Body of pancreas (tissue), 4 donors: ENCODE data around the gene ARHGEF3.

Source experiments
- POLR2A ChIP-seq, 3 donors: fragments of 450-650 bp; IDR thresholded peaks; one replicate each; pipeline ENCODE4 v1.6.1; 2016; ENCODE audit warnings: antibody characterized with exemption in 3 of 3, mild to moderate bottlenecking in 2 of 3
- TF ChIP-seq, protein P1 (sequence below), 7 experiments: fragments of 450-650 bp in 4 of 7; fragments of 200-600 bp in 3 of 7; sonication (generic) in 3 of 7; IDR thresholded peaks; one replicate each; pipeline ENCODE4 v1.5.1; 2016 to 2019; ENCODE audit warnings: antibody characterized with exemption in 7 of 7

DNA sequence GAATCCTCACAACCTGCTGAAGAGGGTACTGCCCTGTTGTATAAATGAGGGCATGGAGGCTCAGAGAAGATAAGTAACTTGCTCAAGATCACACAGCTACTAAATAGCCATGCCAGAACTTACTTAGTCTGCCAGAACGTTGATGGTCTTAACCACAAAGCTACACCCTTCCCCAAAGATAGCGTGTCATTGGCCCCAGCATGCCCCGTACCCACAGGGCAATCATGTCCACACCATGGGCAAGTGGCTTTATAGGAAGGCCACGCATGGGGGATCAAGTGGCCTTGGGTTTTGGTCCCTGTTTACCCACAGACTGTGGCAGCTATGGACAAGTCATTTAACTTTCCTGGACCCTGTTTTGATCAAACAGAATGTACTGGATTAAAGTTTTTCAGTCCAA lies 15.9 kb upstream of the ARHGEF3 start:
- TF ChIP-seq POLR2A (IDR thresholded peaks at IDR 0.05) = no peak
- TF ChIP-seq, protein P1, sequence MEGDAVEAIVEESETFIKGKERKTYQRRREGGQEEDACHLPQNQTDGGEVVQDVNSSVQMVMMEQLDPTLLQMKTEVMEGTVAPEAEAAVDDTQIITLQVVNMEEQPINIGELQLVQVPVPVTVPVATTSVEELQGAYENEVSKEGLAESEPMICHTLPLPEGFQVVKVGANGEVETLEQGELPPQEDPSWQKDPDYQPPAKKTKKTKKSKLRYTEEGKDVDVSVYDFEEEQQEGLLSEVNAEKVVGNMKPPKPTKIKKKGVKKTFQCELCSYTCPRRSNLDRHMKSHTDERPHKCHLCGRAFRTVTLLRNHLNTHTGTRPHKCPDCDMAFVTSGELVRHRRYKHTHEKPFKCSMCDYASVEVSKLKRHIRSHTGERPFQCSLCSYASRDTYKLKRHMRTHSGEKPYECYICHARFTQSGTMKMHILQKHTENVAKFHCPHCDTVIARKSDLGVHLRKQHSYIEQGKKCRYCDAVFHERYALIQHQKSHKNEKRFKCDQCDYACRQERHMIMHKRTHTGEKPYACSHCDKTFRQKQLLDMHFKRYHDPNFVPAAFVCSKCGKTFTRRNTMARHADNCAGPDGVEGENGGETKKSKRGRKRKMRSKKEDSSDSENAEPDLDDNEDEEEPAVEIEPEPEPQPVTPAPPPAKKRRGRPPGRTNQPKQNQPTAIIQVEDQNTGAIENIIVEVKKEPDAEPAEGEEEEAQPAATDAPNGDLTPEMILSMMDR (IDR thresholded peaks at IDR 0.05) = no peak
